SK-N-SH treated with all-trans-retinoic acid at 6 μM for 48 hours (cell line): ENCODE results near the gene EMC8.
A peak's percentile ranks its signal among the peaks of the same experiment; 100 is the strongest.
"Not testable (repeated sequence)": the region's sequence is repeated elsewhere in the genome, so short reads cannot be mapped to it uniquely, and the experiment has no call there.

Experiments used
- ATAC-seq: fragments of 200-7000 bp; cut with Tn5 transposase; 3 replicates; pipeline ENCODE4 v1.9.1; 2020; ENCODE audit warnings: mild to moderate bottlenecking, moderate library complexity
- ARNTL ChIP-seq: fragments of 450-650 bp; formaldehyde crosslinking; IDR thresholded peaks from 2 replicates; pipeline ENCODE4 v1.5.0; 2020; ENCODE audit warnings: low read depth, mild to moderate bottlenecking, moderate library complexity, borderline replicate concordance
- CREB5 ChIP-seq: fragments of 250-450 bp; sonication (Bioruptor Pico); IDR thresholded peaks from 2 replicates; pipeline ENCODE4 v1.5.1; 2020; ENCODE audit warnings: low read depth, mild to moderate bottlenecking, moderate library complexity
- CSRNP3 ChIP-seq: fragments of 250-450 bp; sonication (Bioruptor Pico); IDR thresholded peaks from 2 replicates; pipeline ENCODE4 v1.5.1; 2021; ENCODE audit warnings: mild to moderate bottlenecking, moderate library complexity
- ESRRG ChIP-seq: fragments of 250-450 bp; sonication (Bioruptor Pico); IDR thresholded peaks from 2 replicates; pipeline ENCODE4 v1.6.1; 2021; ENCODE audit warnings: mild to moderate bottlenecking
- GLIS3 ChIP-seq: fragments of 250-450 bp; sonication (Bioruptor Pico); IDR thresholded peaks from 2 replicates; pipeline ENCODE4 v1.5.0; 2020; ENCODE audit warnings: mild to moderate bottlenecking, moderate library complexity
- RARB ChIP-seq: fragments of 250-450 bp; sonication (Bioruptor Pico); IDR thresholded peaks from 2 replicates; pipeline ENCODE4 v1.8.0; 2021; ENCODE audit warnings: mild to moderate bottlenecking, moderate library complexity
- SNAI2 ChIP-seq: fragments of 250-450 bp; sonication (Bioruptor Pico); IDR thresholded peaks from 2 replicates; pipeline ENCODE4 v1.5.0; 2020; ENCODE audit warnings: mild to moderate bottlenecking, moderate library complexity
- TSHZ2 ChIP-seq: fragments of 250-450 bp; sonication (Bioruptor Pico); IDR thresholded peaks from 2 replicates; pipeline ENCODE4 v1.5.0; 2020; ENCODE audit warnings: mild to moderate bottlenecking, moderate library complexity
- ZC3H10 ChIP-seq: fragments of 250-450 bp; sonication (Bioruptor Pico); IDR thresholded peaks from 2 replicates; pipeline ENCODE4 v1.5.1; 2021; ENCODE audit warnings: mild to moderate bottlenecking, moderate library complexity
- ZFP3 ChIP-seq: fragments of 250-450 bp; sonication (Bioruptor Pico); IDR thresholded peaks from 2 replicates; pipeline ENCODE4 v1.5.0; 2020; ENCODE audit warnings: mild to moderate bottlenecking, moderate library complexity
- ZNF565 ChIP-seq: fragments of 450-650 bp; formaldehyde crosslinking; conservative IDR thresholded peaks from 2 replicates; pipeline ENCODE4 v1.5.0; 2020; ENCODE audit warnings: low read depth, mild to moderate bottlenecking, moderate library complexity
- ZNF8 ChIP-seq: fragments of 450-650 bp; formaldehyde crosslinking; IDR thresholded peaks from 2 replicates; pipeline ENCODE4 v1.5.0; 2020; ENCODE audit warnings: mild to moderate bottlenecking, moderate library complexity

The EMC8 gene

GRCh38 chr16:85820604-85821372, 21.4 kb upstream of the EMC8 start:
- no peak for TF ChIP-seq ESRRG (CRISPR knock-in tag)
- ATAC-seq, result no peak

GRCh38 chr16:85819771-85820170, 20.4 kb upstream of the EMC8 start:
- TF ChIP-seq ESRRG (CRISPR knock-in tag) (no peak), CSRNP3 (CRISPR knock-in tag) (no peak), RARB (CRISPR knock-in tag) (no peak), ZC3H10 (CRISPR knock-in tag) (no peak)
- TF ChIP-seq, all 23 proteins: peak for 0
- peak; percentile 11; the same call in 2 of the 3 replicates for ATAC-seq

- TF ChIP-seq ZNF565 (CRISPR knock-in tag) (no peak), GLIS3 (CRISPR knock-in tag) (no peak), ARNTL (CRISPR knock-in tag) (no peak), ZFP3 (CRISPR knock-in tag) (no peak)
- peak; percentile 86 for ATAC-seq
Observed at GRCh38 chr16:85819245-85819644, 19.9 kb upstream of the EMC8 start.

- not testable (repeated sequence) for ATAC-seq
Observed at GRCh38 chr16:85817195-85817594, 17.9 kb upstream of the EMC8 start.

GRCh38 chr16:85816159-85816558, 16.8 kb upstream of the EMC8 start:
- no peak for TF ChIP-seq SNAI2 (CRISPR knock-in tag)
- no peak for TF ChIP-seq CSRNP3 (CRISPR knock-in tag)
- no peak for TF ChIP-seq CREB5 (CRISPR knock-in tag)
- no peak for TF ChIP-seq TSHZ2 (CRISPR knock-in tag)
- TF ChIP-seq ZNF565 (CRISPR knock-in tag), result no peak
- no peak for TF ChIP-seq GLIS3 (CRISPR knock-in tag)
- no peak for ATAC-seq

GRCh38 chr16:85812811-85813700, 13.7 kb upstream of the EMC8 start:
- no peak for ATAC-seq
- no peak for TF ChIP-seq ZNF8
